GM18526 (cell line): ENCODE results near the gene LRRC23.
A peak's percentile ranks its signal among the peaks of the same experiment; 100 is the strongest.

Experiments used
- POLR2A ChIP-seq: IDR thresholded peaks from 3 replicates; pipeline ENCODE4 v1.6.1; 2011; ENCODE audit not compliant: insufficient read length; ENCODE audit errors: extremely low read depth

The LRRC23 gene, protein sequence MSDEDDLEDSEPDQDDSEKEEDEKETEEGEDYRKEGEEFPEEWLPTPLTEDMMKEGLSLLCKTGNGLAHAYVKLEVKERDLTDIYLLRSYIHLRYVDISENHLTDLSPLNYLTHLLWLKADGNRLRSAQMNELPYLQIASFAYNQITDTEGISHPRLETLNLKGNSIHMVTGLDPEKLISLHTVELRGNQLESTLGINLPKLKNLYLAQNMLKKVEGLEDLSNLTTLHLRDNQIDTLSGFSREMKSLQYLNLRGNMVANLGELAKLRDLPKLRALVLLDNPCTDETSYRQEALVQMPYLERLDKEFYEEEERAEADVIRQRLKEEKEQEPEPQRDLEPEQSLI

DNA sequence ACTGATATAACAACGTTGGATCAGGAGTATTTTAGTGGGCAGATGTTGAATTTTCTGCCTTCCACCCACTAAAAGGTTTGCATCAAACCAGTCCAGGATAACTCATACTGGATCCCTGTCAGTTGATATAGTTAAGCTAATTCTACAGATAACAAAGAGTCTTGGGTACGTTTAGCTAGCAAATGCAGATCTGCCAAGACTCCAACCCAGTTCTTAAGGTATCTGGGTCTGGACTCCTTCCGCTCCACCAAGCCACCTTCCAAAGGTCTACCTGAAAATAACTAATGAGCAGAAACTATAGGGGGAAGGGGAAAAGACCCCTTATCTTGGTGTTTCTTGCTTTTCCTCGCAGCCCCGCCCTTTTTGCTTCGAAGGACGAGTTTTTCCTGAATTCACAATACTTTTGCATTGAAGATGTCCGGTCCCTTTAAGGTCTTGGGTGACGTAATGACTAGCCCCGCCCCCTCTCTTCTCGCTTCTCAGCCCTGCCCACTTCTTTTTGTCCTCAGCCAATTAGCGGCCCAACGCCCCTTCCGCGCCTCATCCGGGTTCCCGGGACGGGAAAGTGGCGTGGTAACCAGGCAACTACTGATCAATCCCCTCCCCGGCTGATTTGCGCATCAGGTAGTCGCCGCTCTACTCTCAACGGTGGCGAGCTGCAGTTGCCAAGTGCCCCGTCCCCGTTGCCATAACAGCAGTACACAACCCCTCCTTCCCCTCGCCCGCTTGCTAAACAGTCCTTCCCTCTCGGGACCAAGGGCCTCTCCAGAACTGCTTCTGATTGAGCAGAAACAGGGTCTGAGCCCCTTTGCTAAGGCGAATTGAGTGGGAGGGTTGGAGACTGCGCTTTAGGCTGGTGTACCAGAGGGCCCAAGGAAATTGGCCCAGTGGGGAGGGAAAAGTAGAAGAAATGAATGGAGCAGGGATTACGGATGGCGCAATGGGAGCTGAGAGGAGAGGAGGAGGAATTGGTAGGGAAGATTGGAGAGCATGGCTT is at the start of gene LRRC23:
Gene LRRC23 (plus strand): TSS at position 543 of the 997 bp plus-strand sequence. CDS start 812 bp downstream, outside the sequence.
- peak; percentile 48 for TF ChIP-seq POLR2A

DNA sequence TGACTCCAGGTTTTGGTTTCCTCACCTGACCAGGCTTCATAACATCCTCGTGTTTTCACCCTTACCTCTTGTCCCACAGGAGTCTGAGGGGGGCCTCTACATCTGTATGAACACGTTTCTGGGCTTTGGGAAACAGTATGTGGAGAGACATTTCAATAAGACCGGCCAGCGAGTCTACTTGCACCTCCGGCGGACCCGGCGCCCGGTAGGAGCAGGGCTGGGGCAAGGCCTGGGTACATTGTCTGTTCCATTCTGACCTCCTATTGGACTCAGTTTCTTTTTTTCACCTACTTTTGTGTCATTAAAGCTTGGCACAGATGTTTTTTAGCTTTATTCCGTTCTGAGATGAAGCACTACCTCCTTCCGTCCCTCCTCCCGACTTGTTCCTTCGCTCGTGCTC is 49.3 kb upstream of the LRRC23 start:
- TF ChIP-seq POLR2A: no peak

DNA sequence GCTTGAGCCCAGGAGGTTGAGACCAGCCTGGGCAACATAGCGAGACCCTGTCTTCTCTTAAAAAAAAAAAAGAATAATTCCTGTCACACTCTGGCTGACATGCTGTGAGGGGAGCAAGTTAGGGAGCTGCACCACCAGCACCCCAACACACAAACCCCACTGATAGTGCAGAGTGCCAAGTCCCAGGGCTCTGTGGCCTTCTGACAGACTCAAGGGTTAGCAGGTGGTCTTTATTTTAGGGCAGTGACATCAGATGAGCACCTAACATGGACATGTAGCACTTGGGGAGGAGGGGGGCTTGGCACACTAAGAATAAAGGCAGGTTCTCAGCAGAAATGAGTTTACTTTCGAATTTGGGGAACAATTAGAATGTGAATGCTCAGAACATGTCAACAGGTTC is 45.8 kb upstream of the LRRC23 start:
- TF ChIP-seq POLR2A: no peak

DNA sequence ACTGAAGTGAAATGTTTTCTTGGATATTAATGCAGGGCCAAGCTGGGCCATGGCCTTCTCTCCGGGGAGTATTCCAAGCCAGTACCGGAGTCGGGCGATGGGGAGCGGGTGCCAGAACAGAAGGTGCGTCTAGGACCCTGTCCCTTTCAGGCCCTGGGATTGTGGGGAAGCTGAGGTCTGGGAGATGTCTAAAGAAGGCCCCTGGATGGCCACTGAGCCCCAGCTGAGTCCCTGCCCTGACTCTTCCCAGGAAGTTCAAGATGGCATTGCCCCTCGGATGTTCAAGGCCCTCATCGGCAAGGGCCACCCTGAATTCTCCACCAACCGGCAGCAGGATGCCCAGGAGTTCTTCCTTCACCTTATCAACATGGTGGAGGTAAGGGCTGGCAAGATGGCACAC is 44.5 kb upstream of the LRRC23 start:
- no peak for TF ChIP-seq POLR2A

DNA sequence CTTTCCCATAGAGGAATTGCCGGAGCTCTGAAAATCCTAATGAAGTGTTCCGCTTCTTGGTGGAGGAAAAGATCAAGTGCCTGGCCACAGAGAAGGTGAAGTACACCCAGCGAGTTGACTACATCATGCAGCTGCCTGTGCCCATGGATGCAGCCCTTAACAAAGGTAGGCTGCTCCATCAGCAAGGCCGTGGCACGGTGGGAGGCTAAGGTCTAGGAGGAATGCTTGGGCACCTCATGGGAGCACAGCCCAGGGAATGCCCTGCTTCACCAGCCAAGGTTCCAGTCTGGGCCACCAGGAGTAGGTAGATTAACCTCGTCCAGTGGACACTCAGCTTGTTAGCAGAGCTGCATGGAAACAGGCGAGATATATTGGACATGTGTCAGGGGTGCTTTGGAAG is 43.7 kb upstream of the LRRC23 start:
- TF ChIP-seq POLR2A: no peak

DNA sequence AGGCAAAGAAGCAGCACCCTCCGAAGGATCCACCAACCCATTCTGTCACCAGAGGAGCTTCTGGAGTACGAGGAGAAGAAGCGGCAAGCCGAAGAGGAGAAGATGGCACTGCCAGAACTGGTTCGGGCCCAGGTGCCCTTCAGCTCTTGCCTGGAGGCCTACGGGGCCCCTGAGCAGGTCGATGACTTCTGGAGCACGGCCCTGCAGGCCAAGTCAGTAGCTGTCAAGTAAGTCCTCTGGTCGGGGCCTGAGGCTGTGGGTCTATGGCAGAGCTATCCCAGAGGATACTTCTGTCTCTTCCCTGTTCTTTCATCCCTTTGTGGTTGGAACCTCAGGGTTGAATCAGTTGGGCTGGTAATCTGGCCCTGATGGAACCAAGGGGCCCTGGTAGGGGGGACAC is 43.2 kb upstream of the LRRC23 start:
- no peak for TF ChIP-seq POLR2A

DNA sequence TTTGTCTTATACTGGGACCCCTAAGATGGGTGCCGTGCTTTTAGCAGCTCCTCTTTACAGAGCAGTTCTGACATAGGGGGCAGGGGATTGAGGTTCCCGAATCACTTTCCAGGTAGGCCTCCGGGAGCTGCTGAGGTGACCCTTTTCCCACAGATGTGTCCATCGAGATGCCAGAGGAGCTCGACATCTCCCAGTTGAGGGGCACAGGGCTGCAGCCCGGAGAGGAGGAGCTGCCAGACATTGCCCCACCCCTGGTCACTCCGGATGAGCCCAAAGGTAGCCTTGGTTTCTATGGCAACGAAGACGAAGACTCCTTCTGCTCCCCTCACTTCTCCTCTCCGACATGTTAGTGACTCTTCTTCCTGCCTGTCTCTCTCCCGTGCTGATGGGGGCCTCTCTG is 41.6 kb upstream of the LRRC23 start:
- no peak for TF ChIP-seq POLR2A

DNA sequence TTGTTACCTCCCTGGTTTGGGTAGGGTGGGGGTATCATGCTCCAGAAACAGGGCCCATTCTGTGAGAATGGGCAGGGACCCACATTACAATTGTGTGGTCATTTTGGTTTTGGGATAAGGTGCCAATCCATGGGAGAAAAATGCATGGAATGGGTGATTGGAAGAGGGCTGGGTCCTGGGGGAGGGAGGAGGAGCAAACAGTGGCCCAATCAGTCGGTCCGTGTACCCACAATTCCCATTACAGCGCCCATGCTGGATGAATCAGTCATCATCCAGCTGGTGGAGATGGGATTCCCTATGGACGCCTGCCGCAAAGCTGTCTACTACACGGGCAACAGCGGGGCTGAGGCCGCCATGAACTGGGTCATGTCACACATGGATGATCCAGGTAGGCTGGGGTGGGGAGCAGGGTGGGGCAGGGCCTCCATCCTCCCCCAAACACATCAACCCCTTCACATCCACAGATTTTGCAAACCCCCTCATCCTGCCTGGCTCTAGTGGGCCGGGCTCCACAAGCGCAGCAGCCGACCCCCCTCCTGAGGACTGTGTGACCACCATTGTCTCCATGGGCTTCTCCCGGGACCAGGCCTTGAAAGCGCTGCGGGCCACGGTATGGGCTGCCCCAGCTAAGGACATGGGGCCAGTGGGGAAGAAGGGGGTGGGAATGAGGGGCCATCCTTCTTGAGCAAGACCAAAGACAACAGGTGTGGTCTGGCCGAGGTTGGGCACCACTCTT is 40.9 kb upstream of the LRRC23 start:
- TF ChIP-seq POLR2A: no peak

DNA sequence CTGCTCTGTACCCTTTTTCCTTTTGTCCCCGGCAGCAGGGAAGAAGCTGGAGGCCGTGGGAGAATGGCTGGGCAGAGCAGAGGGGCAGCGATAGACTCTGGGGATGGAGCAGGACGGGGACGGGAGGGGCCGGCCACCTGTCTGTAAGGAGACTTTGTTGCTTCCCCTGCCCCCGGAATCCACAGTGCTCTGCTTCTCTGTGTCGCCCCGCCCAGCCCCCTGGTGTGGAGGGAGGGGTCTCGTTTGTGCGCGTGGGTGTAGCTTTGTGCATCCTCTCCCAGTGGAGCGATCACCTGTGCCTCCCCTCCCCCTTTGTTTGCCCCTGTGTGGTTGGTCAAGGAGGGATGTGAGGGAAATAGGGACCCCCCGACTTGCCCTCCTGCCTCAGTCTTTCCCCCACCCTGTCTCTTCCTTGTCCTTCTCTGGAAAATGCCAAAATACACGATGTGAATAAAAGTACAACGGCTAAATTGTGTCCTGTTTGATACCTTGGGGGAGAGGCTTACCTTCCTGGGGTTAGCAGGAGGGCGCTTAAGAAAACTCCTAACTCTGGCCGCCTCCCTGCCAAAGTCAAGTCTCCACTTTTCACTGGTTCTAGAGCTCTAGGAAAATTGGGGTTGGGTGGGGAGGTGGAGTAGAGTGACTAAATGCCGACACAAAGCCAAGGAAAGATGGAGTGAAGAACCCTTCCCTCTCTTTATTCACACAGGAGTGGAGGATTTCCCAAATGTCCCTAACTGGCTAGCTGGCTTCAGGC is 38.3 kb upstream of the LRRC23 start:
- TF ChIP-seq POLR2A: no peak

DNA sequence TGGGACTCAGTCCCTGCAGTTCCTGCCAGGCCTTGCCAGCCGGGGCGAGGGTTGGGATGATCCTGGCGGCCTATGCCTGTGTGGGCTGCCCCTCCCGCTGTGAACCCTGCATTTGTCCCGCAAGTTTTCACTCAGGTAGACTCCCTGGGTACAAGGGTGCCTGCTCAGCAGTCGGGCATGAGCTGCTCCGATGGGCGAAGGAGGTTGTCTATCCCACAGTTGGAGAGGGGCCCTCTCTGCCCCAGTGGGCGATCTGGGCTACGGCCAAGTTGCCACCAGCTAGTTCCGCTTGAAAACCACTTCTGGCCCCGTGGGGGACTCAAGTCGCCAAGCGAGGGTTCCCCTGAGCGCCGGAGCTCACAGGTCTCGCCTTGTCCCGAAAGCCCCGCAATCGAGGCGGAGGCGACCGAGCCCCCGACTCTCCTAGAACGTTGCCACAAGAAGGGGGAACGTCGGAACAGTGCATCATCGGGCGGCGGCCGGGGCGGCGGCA is 37.7 kb upstream of the LRRC23 start:
- no peak for TF ChIP-seq POLR2A

DNA sequence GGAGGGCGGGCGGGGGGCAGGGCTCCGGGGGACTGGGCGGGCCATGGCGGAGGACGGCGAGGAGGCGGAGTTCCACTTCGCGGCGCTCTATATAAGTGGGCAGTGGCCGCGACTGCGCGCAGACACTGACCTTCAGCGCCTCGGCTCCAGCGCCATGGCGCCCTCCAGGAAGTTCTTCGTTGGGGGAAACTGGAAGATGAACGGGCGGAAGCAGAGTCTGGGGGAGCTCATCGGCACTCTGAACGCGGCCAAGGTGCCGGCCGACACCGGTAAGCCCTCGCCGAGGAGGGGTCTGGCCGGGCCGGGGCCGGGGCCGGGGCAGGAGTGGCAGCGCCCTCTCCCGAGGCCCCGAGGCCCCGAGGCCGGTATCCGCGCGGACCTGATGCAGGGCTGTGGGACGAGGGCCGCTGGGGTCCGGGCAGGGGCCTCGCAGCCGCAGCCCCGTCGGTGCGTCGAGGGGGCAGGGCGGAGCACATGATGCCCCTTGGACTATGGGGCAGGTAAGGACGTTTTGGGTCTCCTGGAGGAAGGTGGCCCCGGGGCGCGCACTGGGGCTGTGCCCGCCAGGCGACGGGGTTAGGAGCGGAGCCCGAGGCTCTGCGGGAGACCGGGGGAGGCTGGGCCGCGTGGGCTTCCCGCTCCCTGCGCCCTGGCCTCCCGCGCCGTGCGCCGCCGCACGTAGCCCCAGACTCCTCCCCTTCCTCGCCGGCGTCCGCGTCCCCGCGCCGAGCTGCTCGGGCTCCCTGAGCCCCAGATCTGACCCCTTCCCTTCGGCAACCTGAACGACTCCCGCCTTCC is 37.0 kb upstream of the LRRC23 start, which contains the start of gene TPI1:
Gene TPI1 (plus strand): TSS at position 119 of the 798 bp plus-strand sequence. CDS start 36 bp downstream, at position 155.
- peak; percentile 99 for TF ChIP-seq POLR2A

DNA sequence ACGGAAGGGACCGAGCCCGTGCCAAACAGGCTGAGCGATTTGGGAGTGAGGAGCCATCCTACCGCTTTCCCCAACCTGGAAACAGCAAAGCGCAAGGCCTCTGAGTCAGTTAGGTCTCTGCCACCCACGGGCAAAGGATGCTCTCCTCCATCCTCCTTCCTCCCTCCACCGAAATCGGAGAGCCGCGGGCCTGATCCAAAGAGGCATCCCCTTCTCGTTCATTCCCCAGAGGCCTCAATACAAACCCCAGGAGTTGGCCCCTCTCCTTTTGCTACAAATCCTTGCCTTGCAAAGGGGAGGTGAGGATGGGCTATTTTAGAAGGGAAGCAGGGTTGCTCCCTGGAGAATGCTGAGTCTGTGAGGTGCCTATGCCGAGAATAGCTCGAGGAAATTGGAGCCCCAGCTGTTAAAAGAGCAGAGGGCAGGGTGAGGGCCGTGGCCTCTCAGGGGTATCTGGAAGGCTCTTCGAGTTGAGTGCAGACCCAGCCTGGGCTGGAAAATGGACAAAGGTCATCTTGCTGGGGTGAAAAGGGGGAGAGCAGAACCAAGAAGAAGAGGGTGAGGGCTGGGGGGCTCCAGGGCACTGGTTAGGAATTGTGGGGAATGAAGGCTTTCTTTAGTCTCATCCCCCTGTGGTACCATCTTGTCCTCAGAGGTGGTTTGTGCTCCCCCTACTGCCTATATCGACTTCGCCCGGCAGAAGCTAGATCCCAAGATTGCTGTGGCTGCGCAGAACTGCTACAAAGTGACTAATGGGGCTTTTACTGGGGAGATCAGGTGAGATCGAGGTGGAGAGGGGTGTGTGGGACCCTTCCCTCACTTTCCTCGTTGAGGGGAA is 36.2 kb upstream of the LRRC23 start:
- no peak for TF ChIP-seq POLR2A
